Stomach (tissue), 4 donors: Measurements from ENCODE around the gene REP15.

Experiments
- POLR2AphosphoS5 ChIP-seq, 3 donors: sonication (generic); formaldehyde crosslinking; IDR thresholded peaks; one replicate each; pipeline ENCODE4 v1.6.1; 2016; ENCODE audit warnings: antibody characterized with exemption in 3 of 3
- TF ChIP-seq, protein P1 (sequence below), 7 experiments: fragments of 450-650 bp in 4 of 7; fragments of 200-600 bp in 3 of 7; sonication (generic) in 3 of 7; IDR thresholded peaks; one replicate each; pipeline ENCODE4 v1.5.1; 2016 to 2019; ENCODE audit warnings: antibody characterized with exemption in 7 of 7, control low read depth in 2 of 7, mild to moderate bottlenecking in 1 of 7

- TF ChIP-seq, protein P1, sequence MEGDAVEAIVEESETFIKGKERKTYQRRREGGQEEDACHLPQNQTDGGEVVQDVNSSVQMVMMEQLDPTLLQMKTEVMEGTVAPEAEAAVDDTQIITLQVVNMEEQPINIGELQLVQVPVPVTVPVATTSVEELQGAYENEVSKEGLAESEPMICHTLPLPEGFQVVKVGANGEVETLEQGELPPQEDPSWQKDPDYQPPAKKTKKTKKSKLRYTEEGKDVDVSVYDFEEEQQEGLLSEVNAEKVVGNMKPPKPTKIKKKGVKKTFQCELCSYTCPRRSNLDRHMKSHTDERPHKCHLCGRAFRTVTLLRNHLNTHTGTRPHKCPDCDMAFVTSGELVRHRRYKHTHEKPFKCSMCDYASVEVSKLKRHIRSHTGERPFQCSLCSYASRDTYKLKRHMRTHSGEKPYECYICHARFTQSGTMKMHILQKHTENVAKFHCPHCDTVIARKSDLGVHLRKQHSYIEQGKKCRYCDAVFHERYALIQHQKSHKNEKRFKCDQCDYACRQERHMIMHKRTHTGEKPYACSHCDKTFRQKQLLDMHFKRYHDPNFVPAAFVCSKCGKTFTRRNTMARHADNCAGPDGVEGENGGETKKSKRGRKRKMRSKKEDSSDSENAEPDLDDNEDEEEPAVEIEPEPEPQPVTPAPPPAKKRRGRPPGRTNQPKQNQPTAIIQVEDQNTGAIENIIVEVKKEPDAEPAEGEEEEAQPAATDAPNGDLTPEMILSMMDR (IDR thresholded peaks at IDR 0.05): no peak
- TF ChIP-seq POLR2AphosphoS5 (IDR thresholded peaks at IDR 0.05): no peak
Measured at GRCh38 chr12:27650011-27650410, 46.2 kb upstream of the REP15 start.
